ENCODE results near the gene CDC123. TPM values are rescaled to one million over a fixed set of nuclear protein-coding genes. Genes with fewer than 3 reads are reported as not detected.

Gene CDC123
- 10 to 100 TPM; 51.9 to 63.6 TPM for total RNA-seq
- polyA plus RNA-seq (ENCODE audit: insufficient read length in 6 of 6), result 10 to 100 TPM; 85.4 to 98.6 (median 93.7) TPM
- long read RNA-seq, donor 1, transcript CDC123-201 (13 exons, 1,542 nt), result major isoform, 31 of 51 reads
- long read RNA-seq, donor 1, partial matches to known transcripts, result 19 of 51 reads
- long read RNA-seq, donor 1, other reads (novel, unspliced or antisense), result 0 of 51 reads
- long read RNA-seq, donor 2, transcript CDC123-201 (13 exons, 1,542 nt), result major isoform, 30 of 55 reads
- long read RNA-seq, donor 2, partial matches to known transcripts, result 25 of 55 reads
- long read RNA-seq, donor 2, other reads (novel, unspliced or antisense), result 0 of 55 reads
- long read RNA-seq, donor 3, transcript CDC123-201 (13 exons, 1,542 nt), result major isoform, 23 of 41 reads
- long read RNA-seq, donor 3, partial matches to known transcripts, result 18 of 41 reads
- long read RNA-seq, donor 3, other reads (novel, unspliced or antisense), result 0 of 41 reads
- long read RNA-seq, donor 4, transcript CDC123-201 (13 exons, 1,542 nt), result major isoform, 40 of 45 reads
- long read RNA-seq, donor 4, partial matches to known transcripts, result 3 of 45 reads
- long read RNA-seq, donor 4, other reads (novel, unspliced or antisense), result 2 of 45 reads
- long read RNA-seq, donor 5, transcript CDC123-201 (13 exons, 1,542 nt), result major isoform, 19 of 32 reads
- long read RNA-seq, donor 5, partial matches to known transcripts, result 12 of 32 reads
- long read RNA-seq, donor 5, other reads (novel, unspliced or antisense), result 0 of 32 reads
- long read RNA-seq, donor 6, transcript CDC123-201 (13 exons, 1,542 nt), result major isoform, 22 of 32 reads
- long read RNA-seq, donor 6, partial matches to known transcripts, result 10 of 32 reads
- long read RNA-seq, donor 6, other reads (novel, unspliced or antisense), result 0 of 32 reads
- long read RNA-seq, donor 7, transcript CDC123-201 (13 exons, 1,542 nt), result major isoform, 12 of 12 reads
- long read RNA-seq, donor 7, partial matches to known transcripts, result 0 of 12 reads
- long read RNA-seq, donor 7, other reads (novel, unspliced or antisense), result 0 of 12 reads
- long read RNA-seq, donor 8, transcript CDC123-201 (13 exons, 1,542 nt), result major isoform, 18 of 18 reads
- long read RNA-seq, donor 8, partial matches to known transcripts, result 0 of 18 reads
- long read RNA-seq, donor 8, other reads (novel, unspliced or antisense), result 0 of 18 reads
- long read RNA-seq, donor 9, partial matches to known transcripts, result 0 of 1 reads
- long read RNA-seq, donor 9, other reads (novel, unspliced or antisense), result 0 of 1 reads
- long read RNA-seq, donor 10, transcript CDC123-201 (13 exons, 1,542 nt), result major isoform, 48 of 52 reads
- long read RNA-seq, donor 10, partial matches to known transcripts, result 2 of 52 reads
- long read RNA-seq, donor 10, other reads (novel, unspliced or antisense), result 2 of 52 reads
- long read RNA-seq, donor 11, transcript CDC123-201 (13 exons, 1,542 nt), result major isoform, 22 of 38 reads
- long read RNA-seq, donor 11, partial matches to known transcripts, result 16 of 38 reads
- long read RNA-seq, donor 11, other reads (novel, unspliced or antisense), result 0 of 38 reads
- long read RNA-seq, donor 12, transcript CDC123-201 (13 exons, 1,542 nt), result major isoform, 18 of 40 reads
- long read RNA-seq, donor 12, partial matches to known transcripts, result 14 of 40 reads
- long read RNA-seq, donor 12, other reads (novel, unspliced or antisense), result 5 of 40 reads

- Histone ChIP-seq H3K27me3 (no peaks in the 10 kb centered on the region), H3K36me3 (peaks cover 0 to 22% of the 10 kb centered on the region in 2 donors), H3K4me1 (peaks cover 21 to 68% of the 10 kb centered on the region in 2 donors), H3K9me3 (no peaks in the 10 kb centered on the region), H3K27ac (peak within 1 kb of the TSS; percentile 92 to 94), H3K4me3 (peak within 1 kb of the TSS; percentile 89 to 95)
- DNase-seq (peak; percentile 89 to 97 (median 90)), ATAC-seq (peak; percentile 94)
- TF ChIP-seq, protein P1, sequence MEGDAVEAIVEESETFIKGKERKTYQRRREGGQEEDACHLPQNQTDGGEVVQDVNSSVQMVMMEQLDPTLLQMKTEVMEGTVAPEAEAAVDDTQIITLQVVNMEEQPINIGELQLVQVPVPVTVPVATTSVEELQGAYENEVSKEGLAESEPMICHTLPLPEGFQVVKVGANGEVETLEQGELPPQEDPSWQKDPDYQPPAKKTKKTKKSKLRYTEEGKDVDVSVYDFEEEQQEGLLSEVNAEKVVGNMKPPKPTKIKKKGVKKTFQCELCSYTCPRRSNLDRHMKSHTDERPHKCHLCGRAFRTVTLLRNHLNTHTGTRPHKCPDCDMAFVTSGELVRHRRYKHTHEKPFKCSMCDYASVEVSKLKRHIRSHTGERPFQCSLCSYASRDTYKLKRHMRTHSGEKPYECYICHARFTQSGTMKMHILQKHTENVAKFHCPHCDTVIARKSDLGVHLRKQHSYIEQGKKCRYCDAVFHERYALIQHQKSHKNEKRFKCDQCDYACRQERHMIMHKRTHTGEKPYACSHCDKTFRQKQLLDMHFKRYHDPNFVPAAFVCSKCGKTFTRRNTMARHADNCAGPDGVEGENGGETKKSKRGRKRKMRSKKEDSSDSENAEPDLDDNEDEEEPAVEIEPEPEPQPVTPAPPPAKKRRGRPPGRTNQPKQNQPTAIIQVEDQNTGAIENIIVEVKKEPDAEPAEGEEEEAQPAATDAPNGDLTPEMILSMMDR (IDR thresholded peaks at IDR 0.05), result peak in 1 of 2 donors; percentile 13
- intact Hi-C loops (cut with DNase I), result no loop called here
Measured at GRCh38 chr10:12195603-12196506, at the start of gene CDC123, which contains the start of gene NUDT5. CDC123 (plus strand) TSS chr10:12196188; CDS start chr10:12196246, 58 bp downstream. NUDT5 (minus strand) TSS chr10:12195891; CDS start chr10:12186291, 9,600 bp downstream.

- intact Hi-C loops (cut with DNase I), result no loop called here
- Histone ChIP-seq H3K9me3 (no peaks in the 10 kb centered on the region), H3K4me3 (no peak overlapping the region), H3K27ac (no peak overlapping the region), H3K27me3 (no peaks in the 10 kb centered on the region), H3K4me1 (no peaks in the 10 kb centered on the region), H3K36me3 (peaks cover 0 to 14% of the 10 kb centered on the region in 2 donors)
- TF ChIP-seq, protein P1 (IDR thresholded peaks at IDR 0.05), result no peak
- DNase-seq (no peak), ATAC-seq (no peak)
Measured at GRCh38 chr10:12150163-12150562, 45.8 kb upstream of the CDC123 start.

- Histone ChIP-seq H3K9me3 (no peaks in the 10 kb centered on the region), H3K27ac (no peak overlapping the region), H3K4me1 (peaks cover 0 to 7% of the 10 kb centered on the region in 2 donors), H3K4me3 (no peak overlapping the region), H3K36me3 (peaks cover 0 to 20% of the 10 kb centered on the region in 2 donors), H3K27me3 (peaks cover 0 to 20% of the 10 kb centered on the region in 2 donors)
- ATAC-seq, result no peak
- TF ChIP-seq, protein P1 (IDR thresholded peaks at IDR 0.05), result no peak
- DNase-seq, result no peak
- intact Hi-C loops (cut with DNase I), result no loop called here
Measured at GRCh38 chr10:12154516-12154915, 41.5 kb upstream of the CDC123 start.

Measured in left lung (tissue), 14 donors.